T-helper 2 cell treated with Interferon-gamma antibody and Interleukin-4, amounts not matched to agents 5 μg/mL and 100 μg/mL, for 36 hours (primary cell): ENCODE data around the gene RAB6C.
A peak's percentile ranks its signal among the peaks of the same experiment; 100 is the strongest.
"Not testable (repeated sequence)": the region's sequence is repeated elsewhere in the genome, so short reads cannot be mapped to it uniquely, and the experiment has no call there.

Experiments
- DNase-seq: peaks from one replicate; pipeline ENCODE4 v3.0.0; 2021; ENCODE audit warnings: low spot score
- H3K27ac Mint-ChIP-seq: one replicate; pipeline ENCODE4 v1.8.0; 2021; ENCODE audit warnings: mild to moderate bottlenecking, mixed read lengths
- H3K27me3 Mint-ChIP-seq: one replicate; pipeline ENCODE4 v1.8.0; 2021; ENCODE audit warnings: low read depth, mixed read lengths
- H3K36me3 Mint-ChIP-seq: one replicate; pipeline ENCODE4 v1.8.0; 2021; ENCODE audit warnings: low read depth, mixed read lengths
- H3K4me1 Mint-ChIP-seq: one replicate; pipeline ENCODE4 v1.8.0; 2021; ENCODE audit warnings: low read depth, mixed read lengths
- H3K4me3 Mint-ChIP-seq: one replicate; pipeline ENCODE4 v1.8.0; 2022; ENCODE audit warnings: mild to moderate bottlenecking, moderate library complexity, mixed read lengths
- H3K9me3 Mint-ChIP-seq: one replicate; pipeline ENCODE4 v1.8.0; 2021; ENCODE audit warnings: mixed read lengths

RAB6C gene

GRCh38 chr2:129979629-129980155 is at the start of gene RAB6C:
TSS of gene RAB6C (plus strand) at chr2:129979666. CDS start at chr2:129980116, 450 bp downstream.
- not testable (repeated sequence) for H3K36me3 Mint-ChIP-seq, H3K4me1 Mint-ChIP-seq, H3K9me3 Mint-ChIP-seq, DNase-seq, H3K27ac Mint-ChIP-seq
- peak within 1 kb of the TSS; percentile 70 for H3K4me3 Mint-ChIP-seq
- H3K27me3 Mint-ChIP-seq, result peaks cover 33% of the 10 kb centered on the region

GRCh38 chr2:129930451-129930850 is 49.0 kb upstream of the RAB6C start:
- H3K36me3 Mint-ChIP-seq, result no peaks in the 10 kb centered on the region
- H3K4me1 Mint-ChIP-seq, result no peaks in the 10 kb centered on the region
- H3K4me3 Mint-ChIP-seq, result no peak overlapping the region
- no peak overlapping the region for H3K27ac Mint-ChIP-seq
- no peak for DNase-seq
- peaks cover 31% of the 10 kb centered on the region for H3K27me3 Mint-ChIP-seq
- no peaks in the 10 kb centered on the region for H3K9me3 Mint-ChIP-seq

- peaks cover 35% of the 10 kb centered on the region for H3K27me3 Mint-ChIP-seq
- H3K36me3 Mint-ChIP-seq, H3K4me3 Mint-ChIP-seq, DNase-seq, H3K4me1 Mint-ChIP-seq, H3K9me3 Mint-ChIP-seq, H3K27ac Mint-ChIP-seq: not testable (repeated sequence)
Observed at GRCh38 chr2:129933387-129933786, 46.1 kb upstream of the RAB6C start.

GRCh38 chr2:129934044-129934822 is 45.2 kb upstream of the RAB6C start:
- Mint-ChIP-seq H3K36me3 (no peaks in the 10 kb centered on the region), H3K4me3 (no peak overlapping the region), H3K27ac (no peak overlapping the region), H3K27me3 (peaks cover 39% of the 10 kb centered on the region), H3K9me3 (no peaks in the 10 kb centered on the region), H3K4me1 (no peaks in the 10 kb centered on the region)
- DNase-seq, result no peak

- Mint-ChIP-seq H3K4me1 (no peaks in the 10 kb centered on the region), H3K36me3 (no peaks in the 10 kb centered on the region), H3K27ac (no peak overlapping the region), H3K27me3 (peaks cover 41% of the 10 kb centered on the region), H3K4me3 (no peak overlapping the region), H3K9me3 (no peaks in the 10 kb centered on the region)
- DNase-seq, result no peak
Observed at GRCh38 chr2:129935118-129935517, 44.3 kb upstream of the RAB6C start.

- no peak overlapping the region for H3K27ac Mint-ChIP-seq
- no peaks in the 10 kb centered on the region for H3K36me3 Mint-ChIP-seq
- H3K9me3 Mint-ChIP-seq, result no peaks in the 10 kb centered on the region
- H3K4me3 Mint-ChIP-seq, result no peak overlapping the region
- DNase-seq, result peak; percentile 38
- H3K27me3 Mint-ChIP-seq, result peaks cover 41% of the 10 kb centered on the region
- H3K4me1 Mint-ChIP-seq, result no peaks in the 10 kb centered on the region
Observed at GRCh38 chr2:129936334-129936934, 43.0 kb upstream of the RAB6C start.

- not testable (repeated sequence) for H3K36me3 Mint-ChIP-seq, DNase-seq, H3K9me3 Mint-ChIP-seq, H3K4me1 Mint-ChIP-seq, H3K4me3 Mint-ChIP-seq, H3K27ac Mint-ChIP-seq
- peaks cover 24% of the 10 kb centered on the region for H3K27me3 Mint-ChIP-seq
Observed at GRCh38 chr2:129938850-129939471, 40.5 kb upstream of the RAB6C start.

- not testable (repeated sequence) for H3K27ac Mint-ChIP-seq, H3K4me3 Mint-ChIP-seq, H3K36me3 Mint-ChIP-seq, DNase-seq, H3K9me3 Mint-ChIP-seq, H3K4me1 Mint-ChIP-seq
- H3K27me3 Mint-ChIP-seq, result peaks cover 10% of the 10 kb centered on the region
Observed at GRCh38 chr2:129943456-129943855, 36.0 kb upstream of the RAB6C start.

- H3K4me1 Mint-ChIP-seq, result no peaks in the 10 kb centered on the region
- no peak overlapping the region for H3K4me3 Mint-ChIP-seq
- no peaks in the 10 kb centered on the region for H3K36me3 Mint-ChIP-seq
- DNase-seq, result no peak
- H3K27me3 Mint-ChIP-seq, result peaks cover 4% of the 10 kb centered on the region
- H3K27ac Mint-ChIP-seq, result no peak overlapping the region
- H3K9me3 Mint-ChIP-seq, result no peaks in the 10 kb centered on the region
Observed at GRCh38 chr2:129945557-129945956, 33.9 kb upstream of the RAB6C start.

GRCh38 chr2:129947712-129948111 is 31.8 kb upstream of the RAB6C start:
- H3K9me3 Mint-ChIP-seq, H3K4me3 Mint-ChIP-seq, H3K27ac Mint-ChIP-seq, H3K27me3 Mint-ChIP-seq, H3K36me3 Mint-ChIP-seq, DNase-seq, H3K4me1 Mint-ChIP-seq: not testable (repeated sequence)

- H3K4me1 Mint-ChIP-seq, result not testable (repeated sequence)
Observed at GRCh38 chr2:129956171-129956570, 23.3 kb upstream of the RAB6C start.

GRCh38 chr2:129957891-129958290 is 21.6 kb upstream of the RAB6C start:
- no peaks in the 10 kb centered on the region for H3K9me3 Mint-ChIP-seq
- H3K27me3 Mint-ChIP-seq, result peaks cover 2% of the 10 kb centered on the region
- H3K36me3 Mint-ChIP-seq, result no peaks in the 10 kb centered on the region
- no peak overlapping the region for H3K4me3 Mint-ChIP-seq
- no peaks in the 10 kb centered on the region for H3K4me1 Mint-ChIP-seq
- no peak for DNase-seq
- H3K27ac Mint-ChIP-seq, result no peak overlapping the region

More at GRCh38 chr2:129956171-129956570, 23.3 kb upstream of the RAB6C start:
- H3K36me3 Mint-ChIP-seq, H3K27me3 Mint-ChIP-seq, DNase-seq, H3K9me3 Mint-ChIP-seq, H3K27ac Mint-ChIP-seq, H3K4me3 Mint-ChIP-seq: not testable (repeated sequence)

- H3K9me3 Mint-ChIP-seq, H3K4me1 Mint-ChIP-seq, DNase-seq, H3K36me3 Mint-ChIP-seq, H3K27ac Mint-ChIP-seq, H3K4me3 Mint-ChIP-seq, H3K27me3 Mint-ChIP-seq: not testable (repeated sequence)
Observed at GRCh38 chr2:129958736-129959135, 20.7 kb upstream of the RAB6C start.

GRCh38 chr2:129968605-129969004 is 10.9 kb upstream of the RAB6C start:
- not testable (repeated sequence) for H3K4me3 Mint-ChIP-seq, H3K36me3 Mint-ChIP-seq, H3K27ac Mint-ChIP-seq, H3K4me1 Mint-ChIP-seq, H3K27me3 Mint-ChIP-seq, H3K9me3 Mint-ChIP-seq, DNase-seq
